ENCODE data around the gene TRPM1. TPM values are rescaled to one million over a fixed set of nuclear protein-coding genes. Genes with fewer than 3 reads are reported as not detected.

TRPM1 gene
- not detected for total RNA-seq

DNA sequence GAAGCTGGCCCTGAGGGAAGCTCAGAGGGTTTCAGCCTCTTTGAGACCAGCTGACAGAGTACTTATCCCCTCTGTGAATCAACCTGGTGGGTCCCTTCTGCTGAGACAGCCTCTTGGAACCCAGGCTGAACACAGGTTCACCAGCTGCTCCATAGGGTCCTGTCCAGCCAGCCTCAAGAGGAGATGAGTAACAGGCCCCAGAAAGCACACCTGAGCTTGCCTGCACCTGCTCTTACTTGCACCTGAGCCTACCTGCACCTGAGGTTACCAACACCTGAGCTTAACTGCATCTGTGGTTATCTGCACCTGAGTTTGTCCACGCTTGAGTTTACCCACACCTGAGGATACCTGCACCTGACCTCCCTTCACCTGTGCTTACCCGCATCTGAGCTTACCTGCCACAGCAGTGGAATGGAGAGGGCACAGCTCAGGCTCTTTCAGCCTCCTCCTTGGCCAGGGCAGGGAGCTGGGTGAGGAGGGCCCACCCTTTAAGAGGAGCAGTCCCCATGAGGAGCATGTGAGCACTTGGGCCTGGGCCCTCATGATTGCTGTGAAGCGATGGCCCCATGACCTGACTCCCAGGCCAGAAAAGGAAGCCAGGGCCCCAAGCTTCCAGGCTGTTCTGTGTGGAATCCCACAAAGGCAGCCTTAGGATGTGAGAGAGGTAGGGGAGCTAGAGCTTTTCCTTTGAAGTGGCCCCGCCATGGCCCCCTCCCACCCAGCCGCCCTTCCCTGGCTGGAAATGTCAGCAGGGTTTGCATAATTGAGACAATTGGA lies at the start of gene TRPM1:
Gene TRPM1 (minus strand): TSS at position 464 of the 777 bp plus-strand sequence. CDS start 20,370 bp downstream, outside the sequence.
- Histone ChIP-seq H3K36me3 (no peaks in the 10 kb centered on the region), H3K27me3 (peaks cover 12% of the 10 kb centered on the region), H3K9me3 (no peaks in the 10 kb centered on the region), H3K4me3 (no peak within 1 kb of the TSS), H3K4me1 (no peaks in the 10 kb centered on the region), H3K27ac (no peak within 1 kb of the TSS)
- no peak for ATAC-seq
- TF ChIP-seq, protein P1, sequence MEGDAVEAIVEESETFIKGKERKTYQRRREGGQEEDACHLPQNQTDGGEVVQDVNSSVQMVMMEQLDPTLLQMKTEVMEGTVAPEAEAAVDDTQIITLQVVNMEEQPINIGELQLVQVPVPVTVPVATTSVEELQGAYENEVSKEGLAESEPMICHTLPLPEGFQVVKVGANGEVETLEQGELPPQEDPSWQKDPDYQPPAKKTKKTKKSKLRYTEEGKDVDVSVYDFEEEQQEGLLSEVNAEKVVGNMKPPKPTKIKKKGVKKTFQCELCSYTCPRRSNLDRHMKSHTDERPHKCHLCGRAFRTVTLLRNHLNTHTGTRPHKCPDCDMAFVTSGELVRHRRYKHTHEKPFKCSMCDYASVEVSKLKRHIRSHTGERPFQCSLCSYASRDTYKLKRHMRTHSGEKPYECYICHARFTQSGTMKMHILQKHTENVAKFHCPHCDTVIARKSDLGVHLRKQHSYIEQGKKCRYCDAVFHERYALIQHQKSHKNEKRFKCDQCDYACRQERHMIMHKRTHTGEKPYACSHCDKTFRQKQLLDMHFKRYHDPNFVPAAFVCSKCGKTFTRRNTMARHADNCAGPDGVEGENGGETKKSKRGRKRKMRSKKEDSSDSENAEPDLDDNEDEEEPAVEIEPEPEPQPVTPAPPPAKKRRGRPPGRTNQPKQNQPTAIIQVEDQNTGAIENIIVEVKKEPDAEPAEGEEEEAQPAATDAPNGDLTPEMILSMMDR (IDR thresholded peaks at IDR 0.05): no peak
- no peak for TF ChIP-seq POLR2AphosphoS5 (IDR thresholded peaks at IDR 0.05)
- no peak for TF ChIP-seq POLR2A (IDR thresholded peaks at IDR 0.05)
- TF ChIP-seq EP300 (IDR thresholded peaks at IDR 0.05): no peak
- WGBS, 2 donors (ENCODE audit: low coverage in 1 of 2): 77% methylated on average over 4 of the region's 5 CpGs; no CpG with 5 or more reads in 1 of the 2 donors

DNA sequence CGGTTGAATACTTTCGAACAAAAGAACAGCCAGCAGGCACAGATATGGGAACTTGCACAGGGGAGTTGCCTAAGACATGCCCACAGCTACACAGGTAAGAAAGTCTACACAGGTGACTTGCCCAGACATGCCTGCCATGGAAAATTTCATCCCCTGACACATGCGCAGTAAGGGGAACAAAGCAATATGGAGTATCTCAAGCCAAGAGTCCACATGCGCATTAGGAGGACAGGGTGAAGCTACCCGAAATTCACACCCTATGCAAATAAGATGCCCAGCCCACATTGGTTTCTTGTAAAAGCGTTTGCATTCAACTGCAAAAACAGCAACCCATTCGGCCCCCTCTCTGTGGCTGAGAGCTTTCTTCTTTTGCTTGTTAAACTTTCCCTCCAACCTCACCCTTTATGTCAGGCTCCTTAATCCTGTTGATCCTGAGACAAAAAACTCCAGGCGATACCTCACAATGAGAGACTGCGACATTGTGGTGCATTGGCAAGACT lies 49.3 kb upstream of the TRPM1 start:
- Histone ChIP-seq H3K27ac (no peak overlapping the region), H3K9me3 (no peaks in the 10 kb centered on the region), H3K4me3 (no peak overlapping the region), H3K27me3 (peaks cover 24% of the 10 kb centered on the region), H3K36me3 (no peaks in the 10 kb centered on the region), H3K4me1 (no peaks in the 10 kb centered on the region)
- 65 to 68% methylated on average over 4 to 8 of the region's 9 CpGs for WGBS, 2 donors (ENCODE audit: low coverage in 1 of 2)
- no peak for ATAC-seq
- TF ChIP-seq EP300 (IDR thresholded peaks at IDR 0.05): no peak
- TF ChIP-seq, protein P1 (IDR thresholded peaks at IDR 0.05): no peak
- no peak for TF ChIP-seq POLR2AphosphoS5 (IDR thresholded peaks at IDR 0.05)
- TF ChIP-seq POLR2A (IDR thresholded peaks at IDR 0.05): no peak

DNA sequence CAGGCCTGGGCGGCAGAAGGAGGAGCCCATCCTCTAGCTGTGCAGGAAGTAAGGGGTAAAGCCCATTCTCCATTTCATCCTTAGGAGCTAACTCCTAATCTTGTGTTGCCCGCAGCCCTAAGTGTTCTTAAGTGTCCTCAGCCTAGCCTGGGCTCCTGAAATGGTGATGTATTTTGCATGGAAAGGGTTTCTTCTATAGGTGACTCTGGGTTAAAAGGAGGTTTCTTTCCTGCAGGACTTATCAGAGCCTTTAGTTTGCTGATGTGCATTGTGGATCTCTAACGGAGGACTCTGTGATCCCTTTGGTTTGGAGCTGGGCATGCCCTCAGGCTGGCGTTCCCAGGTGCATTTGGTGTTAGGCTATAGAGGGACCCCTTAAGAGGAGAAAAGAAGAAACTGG lies 48.5 kb upstream of the TRPM1 start:
- TF ChIP-seq POLR2A (IDR thresholded peaks at IDR 0.05) (no peak), EP300 (IDR thresholded peaks at IDR 0.05) (no peak), POLR2AphosphoS5 (IDR thresholded peaks at IDR 0.05) (no peak)
- TF ChIP-seq, protein P1 (IDR thresholded peaks at IDR 0.05): no peak
- WGBS, 2 donors (ENCODE audit: low coverage in 1 of 2): 100% methylated on average over 2 of the region's 4 CpGs; no CpG with 5 or more reads in 1 of the 2 donors
- Histone ChIP-seq H3K27ac (no peak overlapping the region), H3K9me3 (no peaks in the 10 kb centered on the region), H3K4me1 (no peaks in the 10 kb centered on the region), H3K36me3 (no peaks in the 10 kb centered on the region), H3K4me3 (no peak overlapping the region), H3K27me3 (peaks cover 20% of the 10 kb centered on the region)
- no peak for ATAC-seq

DNA sequence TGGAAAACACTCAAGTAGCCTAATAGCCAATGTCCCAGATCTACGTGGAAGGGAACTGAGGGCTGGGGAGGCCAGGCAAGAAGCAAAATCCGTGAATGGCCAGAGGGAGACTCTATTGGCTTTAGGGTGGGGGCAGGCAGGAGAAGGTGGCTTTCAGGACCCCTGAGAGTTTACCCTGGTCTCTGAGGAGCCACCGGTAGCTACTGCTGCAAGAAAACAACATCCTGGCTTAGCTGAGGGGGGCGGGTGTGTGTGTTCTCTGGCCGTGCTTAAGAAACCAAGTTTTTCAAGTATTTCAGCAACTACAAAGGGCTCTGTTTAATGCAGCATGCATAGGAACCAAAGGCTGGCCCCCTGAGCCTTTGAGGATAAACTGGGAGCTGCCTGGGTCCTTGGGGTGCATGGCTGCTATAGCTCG lies 47.6 kb upstream of the TRPM1 start:
- H3K9me3 ChIP-seq: no peaks in the 10 kb centered on the region
- no peak for ATAC-seq
- H3K4me1 ChIP-seq: no peaks in the 10 kb centered on the region
- no peak overlapping the region for H3K4me3 ChIP-seq
- H3K27ac ChIP-seq: no peak overlapping the region
- H3K27me3 ChIP-seq: peaks cover 18% of the 10 kb centered on the region
- H3K36me3 ChIP-seq: no peaks in the 10 kb centered on the region
- 44 to 57% methylated on average over 2 to 6 of the region's 6 CpGs for WGBS, 2 donors (ENCODE audit: low coverage in 1 of 2)
- TF ChIP-seq POLR2AphosphoS5 (IDR thresholded peaks at IDR 0.05) (no peak), POLR2A (IDR thresholded peaks at IDR 0.05) (no peak), EP300 (IDR thresholded peaks at IDR 0.05) (no peak)
- TF ChIP-seq, protein P1 (IDR thresholded peaks at IDR 0.05): no peak

All from gastroesophageal sphincter (tissue), 4 donors.